Heart right ventricle (tissue), 16 donors: Measurements from ENCODE around the gene AGAP1. TPM values are rescaled to one million over a fixed set of nuclear protein-coding genes. Genes with fewer than 3 reads are reported as not detected.

Experiments
- ATAC-seq, 8 donors: fragments of 200-7000 bp; cut with Tn5 transposase; one replicate each; pipeline ENCODE4 v1.9.1; 2020; ENCODE audit warnings: mild to moderate bottlenecking in 8 of 8, moderate library complexity in 8 of 8, moderate number of reproducible peaks in 1 of 8
- DNase-seq, 2 donors: peaks; one replicate each; pipeline ENCODE4 v3.0.0-alpha.2; 2020
- H3K27ac ChIP-seq, 10 donors: fragments of 200-600 bp; sonication (generic) in 2 of 10; one replicate each; pipeline versions ENCODE4 v1.5.0 to v1.8.0; 2020 to 2022; ENCODE audit warnings: mild to moderate bottlenecking in 3 of 10
- H3K27me3 ChIP-seq, 7 donors: fragments of 200-600 bp; one replicate each; pipeline ENCODE4 v1.8.0; 2021 to 2022; ENCODE audit warnings: mild to moderate bottlenecking in 2 of 7
- H3K36me3 ChIP-seq, 9 donors: fragments of 200-600 bp; sonication (generic) in 1 of 9; one replicate each; pipeline versions ENCODE4 v1.5.0 to v1.8.0; 2020 to 2022; ENCODE audit warnings: mild to moderate bottlenecking in 2 of 9
- H3K4me1 ChIP-seq, 9 donors: fragments of 200-600 bp; sonication (generic) in 1 of 9; one replicate each; pipeline versions ENCODE4 v1.5.0 to v1.8.0; 2020 to 2022; ENCODE audit warnings: mild to moderate bottlenecking in 4 of 9
- H3K4me3 ChIP-seq, 10 donors: fragments of 200-600 bp; sonication (generic) in 2 of 10; one replicate each; pipeline versions ENCODE4 v1.5.0 to v1.8.0; 2020 to 2022; ENCODE audit warnings: mild to moderate bottlenecking in 7 of 10, moderate library complexity in 2 of 10
- H3K9me3 ChIP-seq, 11 donors: fragments of 200-600 bp in 10 of 11; sonication (generic) in 2 of 11; one replicate each; pipeline versions ENCODE4 v1.5.0 to v1.8.0; 2013 to 2022; ENCODE audit warnings: mild to moderate bottlenecking in 2 of 11, control low read depth in 1 of 11, moderate library complexity in 1 of 11
- CTCF ChIP-seq, 9 donors: fragments of 200-600 bp; sonication (generic) in 2 of 9; IDR thresholded peaks; one replicate each; pipeline versions ENCODE4 v1.5.0 to v1.8.0; 2021 to 2022; ENCODE audit warnings: antibody characterized with exemption in 9 of 9, mild to moderate bottlenecking in 5 of 9, moderate library complexity in 1 of 9
- WGBS, 2 donors: extraction: QIAGEN DNeasy Blood & Tissue Kit; methylation state at CpG; one replicate each; pipeline ENCODE4 v1.1.7; 2013; ENCODE audit warnings: inconsistent platforms in 1 of 2; 5-methylcytosine and 5-hydroxymethylcytosine counted together
- intact Hi-C, 10 donors: fragments of 100-400 bp; cut with DNase I; formaldehyde crosslinking; loops; one replicate each; pipeline versions ENCODE4 v1.11.1 to v1.14.2; 2022
- polyA plus RNA-seq, 2 donors: library from polyadenylated mRNA; stranded (reverse); fragments of 200-250 nt; gene quantifications; one replicate each; pipeline ENCODE4 v1.2.3, GENCODE V29; 2013
- total RNA-seq, 10 donors: library from RNA; stranded (reverse); fragmentation: NEBNext Ultra II Directional in 3 of 10; extraction: Animal tissue kit (Norgen Biotek cat#: 25700) in 3 of 10; gene quantifications; one replicate each; pipeline versions ENCODE4 v1.2.1 to v1.2.4, GENCODE V29; 2021 to 2023
- donor health status: Arrhythmogenic right ventricular cardiomyopathy.
- donor health status: ischemic (EF 13 %, LVEDD 7.1; RV severe dilation, severe dysfunction).
- donor health status: healthy with polysubstance abuse.
- donor health status: DM: no; HTN: yes; CAD: no.
- donor health status: DM: no; HTN: no; CAD: no.
- donor health status: ischemic (EF 25% LVEDD 6.9; RV normal size, moderate dysfunction).
- donor health status: ischemic (EF 25% LVEDD 5.7; RV mildly dilated, moderate dysfunction).
- donor health status: healthy.
- donor health status: DM: yes; HTN: yes; CAD: no.
- donor health status: Ischemic cardiomyopathy.
- donor health status: ischemic (EF 35%, LVEDD 5.7; RV mildly dilated, moderate dysfunction).
- donor health status: nonischemic (EF 11% LVEDD 7.7; RV severe dilation, severe dysfunction).
- donor health status: DM: yes; HTN: yes; CAD: no.
- donor health status: PGD.
- donor health status: ischemic (EF 29% LVEDD 5.4; RV normal size, mild dysfunction).
- donor health status: nonischemic (EF 23%, LVEDD 6.1; RV moderate dilation, normal function).

AGAP1 gene
- total and polyA plus RNA-seq, 12 donors: 3.5 to 29.2 (median 19.4) TPM

DNA sequence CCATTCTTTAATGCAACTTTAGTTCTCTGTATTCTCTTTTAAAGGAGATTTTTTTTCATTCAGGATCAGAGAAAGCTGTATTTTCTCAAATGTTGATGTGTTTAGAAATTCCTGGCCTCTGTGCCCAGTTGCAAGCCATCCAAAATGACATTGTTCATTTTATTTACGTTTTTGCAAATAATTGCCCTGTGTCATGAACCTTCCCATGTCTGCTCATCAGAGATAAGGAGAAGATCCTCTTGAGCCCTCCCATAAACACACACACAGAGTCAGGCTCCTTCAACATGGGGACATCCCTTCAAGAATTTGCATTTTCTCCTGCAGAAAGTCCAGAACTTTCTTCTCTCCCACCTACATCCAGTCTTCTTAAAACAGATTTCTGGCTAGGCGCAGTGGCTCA lies 415.5 kb downstream of the AGAP1 start:
- DNase-seq (no peak), ATAC-seq (no peak)
- Histone ChIP-seq H3K27ac (no peak overlapping the region), H3K9me3 (no peaks in the 10 kb centered on the region), H3K27me3 (no peaks in the 10 kb centered on the region), H3K4me1 (no peaks in the 10 kb centered on the region), H3K4me3 (no peak overlapping the region), H3K36me3 (peaks cover 0 to 31% (median 7%) of the 10 kb centered on the region in 9 donors)
- intact Hi-C loops: no loop called here
- WGBS, 2 donors: 76 to 88% methylated on average over 2 of the region's 2 CpGs
- TF ChIP-seq CTCF (IDR thresholded peaks at IDR 0.05): no peak

DNA sequence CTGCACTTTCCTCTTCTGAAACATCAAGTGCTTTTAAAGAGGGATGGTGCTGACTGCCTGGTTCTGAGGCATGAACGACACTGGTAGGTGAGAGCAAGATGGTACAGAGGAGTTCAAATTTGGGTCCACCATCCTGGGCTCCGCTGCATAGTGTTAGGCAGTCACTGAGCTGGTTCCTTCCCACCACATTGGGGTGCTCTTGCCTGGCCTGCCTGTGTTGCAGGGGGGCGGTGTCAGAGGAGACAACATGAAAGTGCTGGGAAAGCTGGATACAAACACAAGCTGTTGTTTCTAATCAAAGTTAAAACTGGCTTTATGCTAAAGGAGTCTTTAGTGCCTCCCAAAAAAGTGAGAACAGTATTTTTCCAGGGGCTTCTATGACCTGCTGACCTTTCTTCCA lies 416.2 kb downstream of the AGAP1 start:
- no peak for TF ChIP-seq CTCF (IDR thresholded peaks at IDR 0.05)
- DNase-seq: no peak
- H3K9me3 ChIP-seq: no peaks in the 10 kb centered on the region
- H3K27ac ChIP-seq: no peak overlapping the region
- no peaks in the 10 kb centered on the region for H3K4me1 ChIP-seq
- intact Hi-C loops: no loop called here
- no peak overlapping the region for H3K4me3 ChIP-seq
- H3K27me3 ChIP-seq: no peaks in the 10 kb centered on the region
- 92 to 93% methylated on average over 3 of the region's 3 CpGs for WGBS, 2 donors
- ATAC-seq: no peak
- H3K36me3 ChIP-seq: peaks cover 0 to 37% (median 7%) of the 10 kb centered on the region in 9 donors

GRCh38 chr2:235911125-235911524 lies 417.3 kb downstream of the AGAP1 start:
- Histone ChIP-seq H3K9me3 (peaks cover 0 to 9% (median 0%) of the 10 kb centered on the region in 11 donors), H3K4me3 (no peak overlapping the region), H3K4me1 (no peaks in the 10 kb centered on the region), H3K36me3 (peaks cover 0 to 45% (median 7%) of the 10 kb centered on the region in 9 donors), H3K27ac (no peak overlapping the region), H3K27me3 (no peaks in the 10 kb centered on the region)
- no peak for TF ChIP-seq CTCF (IDR thresholded peaks at IDR 0.05)
- ATAC-seq (no peak), DNase-seq (no peak)
- intact Hi-C loops: no loop called here
- 90 to 91% methylated on average over 6 of the region's 6 CpGs for WGBS, 2 donors

- 87 to 92% methylated on average over 10 of the region's 10 CpGs for WGBS, 2 donors
- Histone ChIP-seq H3K27me3 (no peaks in the 10 kb centered on the region), H3K4me3 (no peak overlapping the region), H3K36me3 (peaks cover 0 to 47% (median 7%) of the 10 kb centered on the region in 9 donors), H3K27ac (no peak overlapping the region), H3K9me3 (peaks cover 0 to 12% (median 0%) of the 10 kb centered on the region in 11 donors), H3K4me1 (no peaks in the 10 kb centered on the region)
- intact Hi-C loops: no loop called here
- no peak for TF ChIP-seq CTCF (IDR thresholded peaks at IDR 0.05)
- no peak for ATAC-seq
- DNase-seq: no peak
Measured at GRCh38 chr2:235911633-235912233, 417.9 kb downstream of the AGAP1 start.
